GM23248 (cell line): Measurements from ENCODE around the gene ZDHHC22. TPM values are rescaled to one million over a fixed set of nuclear protein-coding genes. Genes with fewer than 3 reads are reported as not detected.
A peak's percentile ranks its signal among the peaks of the same experiment; 100 is the strongest.

Experiments used
- DNase-seq: peaks from one replicate; pipeline ENCODE4 v3.0.0-alpha.2; 2015
- H2AFZ ChIP-seq: fragments of 200-600 bp; sonication (generic); 2 replicates; pipeline ENCODE4 v1.6.1; 2016; ENCODE audit warnings: antibody characterized with exemption
- H3F3A ChIP-seq: fragments of 200-600 bp; sonication (generic); 2 replicates; pipeline ENCODE4 v1.6.1; 2016; ENCODE audit warnings: mild to moderate bottlenecking, antibody characterized with exemption, mixed run types; ENCODE audit not compliant: insufficient read depth
- H3K27ac ChIP-seq: fragments of 200-600 bp; sonication (generic); 2 replicates; pipeline ENCODE4 v1.5.1; 2016; ENCODE audit warnings: mild to moderate bottlenecking
- H3K27me3 ChIP-seq: fragments of 200-600 bp; sonication (generic); replicated peaks from 2 replicates; pipeline ENCODE4 v1.6.1; 2016; ENCODE audit warnings: mild to moderate bottlenecking; ENCODE audit not compliant: insufficient read depth
- H3K36me3 ChIP-seq: fragments of 200-600 bp; sonication (generic); 2 replicates; pipeline ENCODE4 v1.6.1; 2016; ENCODE audit warnings: low read depth, mild to moderate bottlenecking
- H3K4me1 ChIP-seq: fragments of 200-600 bp; sonication (generic); 2 replicates; pipeline ENCODE4 v1.6.1; 2016; ENCODE audit warnings: mild to moderate bottlenecking; ENCODE audit not compliant: insufficient read depth
- H3K4me2 ChIP-seq: fragments of 200-600 bp; sonication (generic); one replicate; pipeline ENCODE4 v1.6.1; 2016; ENCODE audit warnings: mild to moderate bottlenecking; ENCODE audit not compliant: unreplicated experiment
- H3K4me3 ChIP-seq: fragments of 200-600 bp; sonication (generic); 2 replicates; pipeline ENCODE4 v1.5.1; 2016; ENCODE audit warnings: mild to moderate bottlenecking
- H3K79me2 ChIP-seq: fragments of 200-600 bp; sonication (generic); 2 replicates; pipeline ENCODE4 v1.6.1; 2016; ENCODE audit warnings: mild to moderate bottlenecking; ENCODE audit not compliant: insufficient read depth
- H3K9ac ChIP-seq: fragments of 200-600 bp; sonication (generic); 2 replicates; pipeline ENCODE4 v1.6.1; 2016; ENCODE audit warnings: mild to moderate bottlenecking
- H3K9me2 ChIP-seq: fragments of 200-600 bp; sonication (generic); 2 replicates; pipeline ENCODE4 v1.6.1; 2016; ENCODE audit warnings: mixed run types, mild to moderate bottlenecking, moderate library complexity; ENCODE audit not compliant: insufficient read depth
- H3K9me3 ChIP-seq: fragments of 200-600 bp; sonication (generic); one replicate; pipeline ENCODE4 v1.6.1; 2017; ENCODE audit warnings: low read depth
- H4K20me1 ChIP-seq: fragments of 200-600 bp; sonication (generic); 2 replicates; pipeline ENCODE4 v1.6.0; 2016; ENCODE audit not compliant: insufficient read depth
- EZH2 ChIP-seq: fragments of 200-600 bp; sonication (generic); IDR thresholded peaks from 2 replicates; pipeline ENCODE4 v1.6.1; 2018; ENCODE audit warnings: antibody characterized with exemption, mild to moderate bottlenecking; ENCODE audit not compliant: insufficient read depth, poor library complexity, severe bottlenecking
- EZH2phosphoT487 ChIP-seq: fragments of 200-600 bp; sonication (generic); IDR thresholded peaks from 2 replicates; pipeline ENCODE4 v1.6.1; 2018; ENCODE audit warnings: antibody characterized with exemption, moderate library complexity, mild to moderate bottlenecking, low read depth; ENCODE audit not compliant: insufficient read depth
- WGBS, 2 experiments: methylation state at CpG; one replicate each; pipeline ENCODE4 v1.1.6; 2015 to 2017; ENCODE audit warnings: low lambda C conversion rate in 2 of 2, low coverage in 1 of 2; ENCODE audit errors: missing lambda C conversion rate in 2 of 2; 5-methylcytosine and 5-hydroxymethylcytosine counted together
- in situ Hi-C: fragments of 300-500 bp; cut with MboI; formaldehyde crosslinking; loops from 2 replicates; pipeline ENCODE4 v1.15.0; 2020
- polyA plus RNA-seq: library from polyadenylated mRNA; unstranded; fragments of >200 nt; fragmentation: Nextera tagmentation; extraction: Ambion mirVana; gene quantifications from 2 replicates; pipeline ENCODE4 v1.2.1, GENCODE V29; 2016
- total RNA-seq: library from RNA; depleted of rRNA; stranded (reverse); fragments of >200 nt; shearing (Covaris generic); gene quantifications from 2 replicates; pipeline ENCODE4 v1.2.3, GENCODE V29; 2014

Gene ZDHHC22
- total and polyA plus RNA-seq, 2 experiments from 2014 or later, result not detected

DNA sequence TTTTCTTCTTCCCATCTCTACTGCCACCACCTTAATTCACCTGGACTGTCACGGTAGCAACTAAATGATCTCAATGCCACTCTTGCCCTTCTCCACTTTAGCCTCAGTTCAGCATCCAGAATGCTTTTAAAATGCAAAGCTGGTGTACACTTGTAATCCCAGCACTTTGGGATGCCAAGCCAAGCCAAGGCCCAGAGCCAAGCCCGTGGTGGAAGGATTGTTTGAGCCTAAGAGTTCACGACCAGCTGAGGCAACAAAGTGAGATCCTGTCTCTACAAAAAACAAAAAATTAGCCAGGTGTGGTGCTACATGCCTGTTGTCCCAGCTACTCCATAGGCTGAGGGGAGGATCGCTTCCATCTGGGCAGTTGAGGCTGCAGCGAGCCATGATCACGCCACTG lies 37.6 kb downstream of the ZDHHC22 start:
- no peak overlapping the region for H3K4me2 ChIP-seq
- no peaks in the 10 kb centered on the region for H3K9me2 ChIP-seq
- in situ Hi-C loops, result no loop called here
- H3K9me3 ChIP-seq, result no peaks in the 10 kb centered on the region
- DNase-seq, result no peak
- no peaks in the 10 kb centered on the region for H3K27me3 ChIP-seq
- 81 to 85% methylated on average over 6 of the region's 6 CpGs for WGBS, 2 experiments
- no peak overlapping the region for H3K27ac ChIP-seq
- H3K9ac ChIP-seq, result no peak overlapping the region
- no peak overlapping the region for H3K4me3 ChIP-seq
- peaks cover 41% of the 10 kb centered on the region for H3K79me2 ChIP-seq
- H4K20me1 ChIP-seq, result no peaks in the 10 kb centered on the region
- TF ChIP-seq EZH2phosphoT487 (no peak), EZH2 (no peak)
- no peak overlapping the region for H2AFZ ChIP-seq
- 0 out of 2 replicates have a peak, but pooled peaks cover 7% of the 10 kb centered on the region for H3K36me3 ChIP-seq
- H3K4me1 ChIP-seq, result peaks cover 9% of the 10 kb centered on the region
- peaks cover 9% of the 10 kb centered on the region for H3F3A ChIP-seq

DNA sequence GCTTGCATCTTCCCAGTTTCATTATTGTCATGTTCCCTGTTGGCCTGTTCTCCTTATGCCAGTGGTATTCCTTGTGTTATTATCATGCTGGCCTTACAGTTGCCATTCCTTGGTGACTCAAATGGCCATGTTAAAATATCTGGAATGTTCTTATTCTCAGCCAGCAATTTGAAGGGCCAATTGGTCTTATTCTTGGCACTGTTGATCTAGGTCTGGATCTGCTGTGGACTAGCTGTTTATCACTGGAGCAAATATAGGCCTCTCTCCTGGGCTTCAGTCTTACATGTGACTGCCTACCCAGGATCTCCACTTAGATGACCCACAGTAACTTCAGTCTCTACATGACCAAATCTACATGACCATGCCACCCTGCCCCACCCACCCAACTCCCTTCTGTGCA lies 38.1 kb downstream of the ZDHHC22 start:
- in situ Hi-C loops, result no loop called here
- Histone ChIP-seq H4K20me1 (no peaks in the 10 kb centered on the region), H3K4me2 (no peak overlapping the region), H3K9me3 (no peaks in the 10 kb centered on the region), H3K36me3 (0 out of 2 replicates have a peak, but pooled peaks cover 7% of the 10 kb centered on the region), H3K4me1 (peaks cover 12% of the 10 kb centered on the region), H3K4me3 (no peak overlapping the region), H3K27ac (no peak overlapping the region), H3F3A (peaks cover 9% of the 10 kb centered on the region), H2AFZ (no peak overlapping the region), H3K9ac (no peak overlapping the region), H3K79me2 (peaks cover 41% of the 10 kb centered on the region), H3K9me2 (no peaks in the 10 kb centered on the region), H3K27me3 (no peaks in the 10 kb centered on the region)
- TF ChIP-seq EZH2 (no peak), EZH2phosphoT487 (no peak)
- no peak for DNase-seq

DNA sequence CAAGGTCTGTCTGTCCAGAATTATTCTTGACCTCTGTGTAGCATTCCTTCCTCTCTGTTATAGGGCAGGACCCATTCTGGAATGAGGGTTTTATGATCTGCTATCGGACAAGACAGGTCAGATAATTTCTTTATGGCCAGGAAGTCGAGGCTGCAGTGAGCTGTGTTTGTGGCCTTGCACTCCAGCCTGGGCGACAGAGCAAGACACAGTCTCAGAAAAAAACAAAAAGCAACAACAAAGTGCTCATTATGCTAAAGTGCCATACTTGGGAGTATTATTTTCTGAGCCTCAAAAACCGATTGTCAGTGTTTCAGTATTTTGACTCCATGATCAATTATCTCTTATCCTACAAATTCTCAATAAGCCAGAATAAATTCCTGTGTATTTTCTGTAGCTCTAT lies 39.4 kb downstream of the ZDHHC22 start:
- no peak overlapping the region for H3K4me3 ChIP-seq
- H4K20me1 ChIP-seq, result no peaks in the 10 kb centered on the region
- DNase-seq, result no peak
- H3K4me1 ChIP-seq, result peaks cover 12% of the 10 kb centered on the region
- no peak overlapping the region for H2AFZ ChIP-seq
- whole genome bisulfite sequencing, 2 experiments, result 74 to 79% methylated on average over 4 of the region's 4 CpGs
- no peak for TF ChIP-seq EZH2phosphoT487
- TF ChIP-seq EZH2, result no peak
- no peaks in the 10 kb centered on the region for H3K27me3 ChIP-seq
- in situ Hi-C loops, result no loop called here
- H3K36me3 ChIP-seq, result 0 out of 2 replicates have a peak, but pooled peaks cover 7% of the 10 kb centered on the region
- H3K27ac ChIP-seq, result no peak overlapping the region
- no peaks in the 10 kb centered on the region for H3K9me3 ChIP-seq
- H3F3A ChIP-seq, result peaks cover 9% of the 10 kb centered on the region
- H3K79me2 ChIP-seq, result peaks cover 41% of the 10 kb centered on the region
- no peak overlapping the region for H3K4me2 ChIP-seq
- H3K9ac ChIP-seq, result no peak overlapping the region
- H3K9me2 ChIP-seq, result no peaks in the 10 kb centered on the region

- Histone ChIP-seq H3K4me1 (peaks cover 18% of the 10 kb centered on the region), H3K9me3 (no peaks in the 10 kb centered on the region), H3K27me3 (no peaks in the 10 kb centered on the region), H3K4me3 (no peak overlapping the region), H3K9ac (no peak overlapping the region), H3K79me2 (peaks cover 47% of the 10 kb centered on the region), H3K9me2 (no peaks in the 10 kb centered on the region), H3K27ac (no peak overlapping the region), H3K36me3 (0 out of 2 replicates have a peak, but pooled peaks cover 3% of the 10 kb centered on the region), H2AFZ (no peak overlapping the region; the same call in 1 of the 2 replicates), H3K4me2 (no peak overlapping the region), H4K20me1 (no peaks in the 10 kb centered on the region), H3F3A (peaks cover 9% of the 10 kb centered on the region)
- peak; percentile 27 for DNase-seq
- TF ChIP-seq EZH2, result no peak
- TF ChIP-seq EZH2phosphoT487, result no peak
- 76 to 84% methylated on average over 3 of the region's 3 CpGs for WGBS, 2 experiments
- in situ Hi-C loops, result no loop called here
Observed at GRCh38 chr14:77100961-77101360, 40.6 kb downstream of the ZDHHC22 start.
